Testis (tissue), 5 donors: Measurements from ENCODE around the gene FRG2C. TPM values are rescaled to one million over a fixed set of nuclear protein-coding genes. Genes with fewer than 3 reads are reported as not detected.
"Not testable (repeated sequence)": the region's sequence is repeated elsewhere in the genome, so short reads cannot be mapped to it uniquely, and the experiment has no call there.

Experiments used
- DNase-seq: peaks from one replicate; pipeline ENCODE4 v3.0.0-alpha.2; 2019
- H3K27ac ChIP-seq, 2 donors: fragments of 200-600 bp; sonication (generic); one replicate each; pipeline ENCODE4 v1.5.1; 2019
- H3K27me3 ChIP-seq: fragments of 200-600 bp; sonication (generic); one replicate; pipeline ENCODE4 v1.5.1; 2019
- H3K36me3 ChIP-seq: fragments of 200-600 bp; sonication (generic); one replicate; pipeline ENCODE4 v1.5.1; 2017; ENCODE audit warnings: low read depth; ENCODE audit errors: missing control alignments
- H3K4me1 ChIP-seq: fragments of 200-600 bp; sonication (generic); one replicate; pipeline ENCODE4 v1.5.1; 2019
- H3K4me3 ChIP-seq, 2 donors: fragments of 200-600 bp; sonication (generic); one replicate each; pipeline ENCODE4 v1.5.1; 2017 to 2019
- H3K9me3 ChIP-seq: fragments of 200-600 bp; sonication (generic); one replicate; pipeline ENCODE4 v1.5.1; 2017
- CTCF ChIP-seq, 3 experiments: fragments of 450-650 bp in 2 of 3; fragments of 200-600 bp in 1 of 3; sonication (generic) in 1 of 3; IDR thresholded peaks; one replicate each; pipeline ENCODE4 v1.5.1; 2016 to 2019; ENCODE audit warnings: antibody characterized with exemption in 3 of 3, mild to moderate bottlenecking in 2 of 3, moderate library complexity in 1 of 3
- POLR2A ChIP-seq: fragments of 450-650 bp; IDR thresholded peaks from one replicate; pipeline ENCODE4 v1.6.1; 2017; ENCODE audit warnings: antibody characterized with exemption, mild to moderate bottlenecking, moderate library complexity
- WGBS, 2 donors: methylation state at CpG; one replicate each; pipeline ENCODE4 v1.1.5; 2018; 5-methylcytosine and 5-hydroxymethylcytosine counted together
- intact Hi-C: fragments of 100-400 bp; cut with DNase I; formaldehyde crosslinking; loops from one replicate; pipeline ENCODE4 v1.15.1; 2023; ENCODE audit warnings: low total_unique reads
- long read RNA-seq, 2 donors: transcript quantifications; one replicate each; lab custom pipeline, GENCODE V29; 2026
- polyA plus RNA-seq: library from polyadenylated mRNA; stranded (reverse); fragments of 350-450 nt; fragmentation: Illumina TruSeq; extraction: RNeasy Lipid Tissue Mini Kit (QIAGEN cat#74804); gene quantifications from one replicate; pipeline ENCODE4 v1.2.3, GENCODE V29; 2014; ENCODE audit warnings: low read depth, low replicate concordance; ENCODE audit not compliant: insufficient read depth
- total RNA-seq, 2 donors: library from RNA; depleted of rRNA; stranded (reverse); fragments of >200 nt; gene quantifications; one replicate each; pipeline ENCODE4 v1.2.3, GENCODE V29; 2016

Gene FRG2C
- under 1 TPM; 0.37 to 0.55 TPM for total RNA-seq
- 1.1 TPM for polyA plus RNA-seq
- long read RNA-seq, donor 1, result 0 reads
- long read RNA-seq, donor 2, result 0 reads

GRCh38 chr3:75664028-75664427, at the start of gene FRG2C:
TSS of gene FRG2C (plus strand) at chr3:75664328. CDS start at chr3:75664380, 52 bp downstream.
- WGBS, 2 donors, result 54 to 57% methylated on average over 9 of the region's 9 CpGs
- H3K9me3 ChIP-seq, H3K4me3 ChIP-seq, intact Hi-C loops, H3K4me1 ChIP-seq, H3K36me3 ChIP-seq, H3K27me3 ChIP-seq, H3K27ac ChIP-seq, DNase-seq: not testable (repeated sequence)

- H3K36me3 ChIP-seq, H3K9me3 ChIP-seq, H3K4me1 ChIP-seq, H3K27me3 ChIP-seq, H3K27ac ChIP-seq, intact Hi-C loops: not testable (repeated sequence)
- DNase-seq, result peak; percentile 59
- peak overlapping the region; percentile 51 to 62 for H3K4me3 ChIP-seq
- WGBS, 2 donors, result 2 to 4% methylated on average over 20 to 40 of the region's 43 CpGs
Measured at GRCh38 chr3:75618666-75619305, 45.3 kb upstream of the FRG2C start.

- H3K27me3 ChIP-seq, intact Hi-C loops, H3K36me3 ChIP-seq, H3K9me3 ChIP-seq, H3K27ac ChIP-seq, H3K4me1 ChIP-seq: not testable (repeated sequence)
- DNase-seq, result peak; percentile 21
- 2 to 4% methylated on average over 13 to 52 of the region's 52 CpGs for WGBS, 2 donors
- H3K4me3 ChIP-seq, result peak overlapping the region; percentile 51 to 62
Measured at GRCh38 chr3:75619481-75620031, 44.6 kb upstream of the FRG2C start.

GRCh38 chr3:75621772-75622171, 42.4 kb upstream of the FRG2C start:
- DNase-seq, H3K27me3 ChIP-seq, intact Hi-C loops, H3K36me3 ChIP-seq, H3K4me1 ChIP-seq, H3K9me3 ChIP-seq, H3K27ac ChIP-seq, H3K4me3 ChIP-seq: not testable (repeated sequence)
- WGBS, 2 donors, result 74 to 81% methylated on average over 7 to 10 of the region's 10 CpGs

GRCh38 chr3:75623656-75624055, 40.5 kb upstream of the FRG2C start:
- WGBS, 2 donors, result 67 to 90% methylated on average over 1 to 13 of the region's 13 CpGs
- H3K4me1 ChIP-seq, DNase-seq, H3K27me3 ChIP-seq, H3K36me3 ChIP-seq, intact Hi-C loops, H3K27ac ChIP-seq, H3K9me3 ChIP-seq, H3K4me3 ChIP-seq: not testable (repeated sequence)

- DNase-seq, H3K4me1 ChIP-seq, H3K4me3 ChIP-seq, H3K27ac ChIP-seq, H3K9me3 ChIP-seq, H3K36me3 ChIP-seq, H3K27me3 ChIP-seq, intact Hi-C loops: not testable (repeated sequence)
- WGBS, 2 donors, result 71 to 88% methylated on average over 1 to 2 of the region's 2 CpGs
Measured at GRCh38 chr3:75630887-75631535, 33.1 kb upstream of the FRG2C start.

- H3K4me3 ChIP-seq, result no peak overlapping the region
Measured at GRCh38 chr3:75631541-75631940, 32.6 kb upstream of the FRG2C start.

GRCh38 chr3:75638947-75639346, 25.2 kb upstream of the FRG2C start:
- H3K36me3 ChIP-seq, H3K27me3 ChIP-seq, DNase-seq, H3K9me3 ChIP-seq, H3K27ac ChIP-seq, intact Hi-C loops, H3K4me3 ChIP-seq, H3K4me1 ChIP-seq: not testable (repeated sequence)
- WGBS, 2 donors, result 58 to 85% methylated on average over 10 of the region's 10 CpGs

More at GRCh38 chr3:75631541-75631940, 32.6 kb upstream of the FRG2C start:
- no peaks in the 10 kb centered on the region for H3K4me1 ChIP-seq
- DNase-seq, result no peak
- no peaks in the 10 kb centered on the region for H3K36me3 ChIP-seq
- H3K27ac ChIP-seq, result no peak overlapping the region
- 84% methylated on average over 4 of the region's 4 CpGs; no CpG with 5 or more reads in 1 of the 2 donors for WGBS, 2 donors
- intact Hi-C loops, result no loop called here
- H3K9me3 ChIP-seq, result no peaks in the 10 kb centered on the region
- TF ChIP-seq CTCF (IDR thresholded peaks at IDR 0.05) (no peak), POLR2A (no peak)
- H3K27me3 ChIP-seq, result no peaks in the 10 kb centered on the region
